Activated CD8-positive, alpha-beta memory T cell treated with anti-CD3 and anti-CD28 coated beads, Interleukin-2, amount 50 U/mL, for 24 hours (primary cell): ENCODE measurements around the gene RRP1B.
"Not testable (repeated sequence)": the region's sequence is repeated elsewhere in the genome, so short reads cannot be mapped to it uniquely, and the experiment has no call there.

Source experiments
- DNase-seq: peaks from one replicate; pipeline ENCODE4 v3.0.0-alpha.2; 2020; ENCODE audit errors: extremely low read depth

Gene RRP1B

GRCh38 chr21:43639470-43640353 lies 19.6 kb upstream of the RRP1B start:
- DNase-seq, result no peak

GRCh38 chr21:43640400-43640799 lies 19.0 kb upstream of the RRP1B start:
- DNase-seq, result no peak

GRCh38 chr21:43643193-43643592 lies 16.2 kb upstream of the RRP1B start:
- no peak for DNase-seq

GRCh38 chr21:43644071-43644470 lies 15.3 kb upstream of the RRP1B start:
- no peak for DNase-seq

GRCh38 chr21:43644609-43645008 lies 14.8 kb upstream of the RRP1B start:
- no peak for DNase-seq

GRCh38 chr21:43645136-43645891 lies 14.0 kb upstream of the RRP1B start:
- no peak for DNase-seq

- DNase-seq, result no peak
These were observed 13.4 kb upstream of the RRP1B start for GRCh38 chr21:43645976-43646375.

- peak; percentile 69 for DNase-seq
These were observed 12.7 kb upstream of the RRP1B start for GRCh38 chr21:43646550-43647260.

- DNase-seq, result no peak
These were observed 11.2 kb upstream of the RRP1B start for GRCh38 chr21:43648171-43648570.

GRCh38 chr21:43651926-43652325 lies 7.4 kb upstream of the RRP1B start:
- not testable (repeated sequence) for DNase-seq

- no peak for DNase-seq
These were observed 6.7 kb upstream of the RRP1B start for GRCh38 chr21:43652616-43653015.

GRCh38 chr21:43653626-43654025 lies 5.7 kb upstream of the RRP1B start:
- no peak for DNase-seq

GRCh38 chr21:43654806-43655489 lies 4.4 kb upstream of the RRP1B start:
- no peak for DNase-seq

- no peak for DNase-seq
These were observed 1.8 kb upstream of the RRP1B start for GRCh38 chr21:43657355-43658087.

GRCh38 chr21:43658088-43658741 lies 1.1 kb upstream of the RRP1B start:
- DNase-seq, result no peak

GRCh38 chr21:43658769-43659135 lies 608 bp upstream of the RRP1B start:
- DNase-seq, result no peak

GRCh38 chr21:43662286-43662685 lies 2.9 kb downstream of the RRP1B start:
- no peak for DNase-seq

- DNase-seq, result no peak
These were observed 3.7 kb downstream of the RRP1B start for GRCh38 chr21:43663033-43663432.

GRCh38 chr21:43664358-43664757 lies 5.0 kb downstream of the RRP1B start:
- no peak for DNase-seq

GRCh38 chr21:43665879-43666278 lies 6.5 kb downstream of the RRP1B start:
- DNase-seq, result no peak
